ENCODE measurements around the gene EXOSC7.
"Not testable (repeated sequence)": the region's sequence is repeated elsewhere in the genome, so short reads cannot be mapped to it uniquely, and the experiment has no call there.

The EXOSC7 gene

DNA sequence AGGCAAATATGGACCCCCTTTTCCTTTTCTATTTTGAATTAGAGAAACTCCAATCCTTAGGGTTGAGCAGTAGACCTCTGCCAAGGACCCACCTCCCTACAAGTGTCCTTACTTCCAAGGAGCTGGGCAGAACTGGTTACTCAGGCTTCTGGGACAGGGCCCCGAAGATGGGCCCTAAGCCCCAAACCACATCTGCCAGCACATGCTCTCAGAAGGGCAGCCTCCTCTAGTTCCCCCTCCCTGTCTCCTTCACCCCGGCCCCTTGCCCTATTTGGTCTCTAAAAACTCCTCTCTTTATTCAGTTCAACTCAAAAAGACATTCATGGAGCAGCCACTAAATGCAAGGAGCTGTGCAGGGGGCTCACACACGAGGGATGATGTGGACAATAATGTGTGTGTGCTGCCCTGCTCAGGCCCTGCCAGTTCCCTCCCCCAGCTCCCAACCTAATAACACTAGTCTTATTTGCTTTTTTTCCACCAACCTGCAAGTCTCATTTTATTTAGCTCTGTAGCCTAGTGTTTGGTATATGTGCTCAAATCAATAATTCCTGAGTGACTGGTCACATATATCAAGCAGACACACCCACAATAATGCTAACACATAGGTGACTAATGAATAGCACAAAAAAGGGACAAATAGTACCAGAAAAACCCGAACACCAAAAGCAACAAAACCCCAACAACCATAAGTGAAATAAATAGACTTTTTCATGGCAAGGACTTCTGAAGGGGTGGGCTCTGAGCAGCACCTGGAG lies 12.3 kb upstream of the EXOSC7 start:
- no peak for DNase-seq

DNA sequence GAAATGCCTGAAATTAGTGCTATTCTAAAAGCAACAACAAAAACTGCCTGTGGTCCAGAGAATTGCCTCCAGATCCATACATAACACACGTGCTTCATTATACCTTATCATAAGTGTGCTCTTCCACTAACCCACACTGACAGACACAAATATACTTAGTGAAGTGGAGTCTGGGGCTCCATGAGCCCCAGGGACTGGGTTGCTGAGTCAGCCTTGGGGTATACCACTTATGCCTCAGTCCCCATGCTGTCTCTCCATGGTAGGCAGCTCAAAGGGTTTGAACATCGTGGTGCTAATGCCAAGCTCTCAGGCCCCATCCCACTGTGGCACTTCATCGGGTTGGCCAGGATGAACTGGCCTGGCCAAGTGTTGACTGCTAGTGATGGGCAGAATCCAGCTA lies 10.9 kb upstream of the EXOSC7 start:
- DNase-seq: no peak

- no peak for DNase-seq
These were observed 9.2 kb upstream of the EXOSC7 start for GRCh38 chr3:44966795-44967278.

DNA sequence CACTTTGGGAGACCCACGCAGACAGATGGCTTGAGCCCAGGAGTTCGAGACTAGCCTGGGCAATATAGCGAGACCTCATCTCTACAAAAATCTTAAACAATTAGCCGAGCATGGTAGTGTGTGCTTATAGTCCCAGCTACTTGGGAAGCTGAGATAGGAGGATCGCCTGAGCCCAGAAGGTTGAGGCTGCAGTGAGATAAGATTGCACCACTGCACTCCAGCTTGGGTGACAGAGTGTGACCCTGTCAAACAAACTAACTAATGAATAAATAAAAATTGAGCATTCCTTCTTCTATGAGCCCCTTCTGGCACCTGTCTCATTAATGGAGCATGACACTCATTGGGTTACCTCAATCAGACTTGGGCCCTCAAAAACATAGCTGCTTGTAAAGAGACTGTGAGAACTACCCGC lies 7.6 kb upstream of the EXOSC7 start:
- DNase-seq: no peak

GRCh38 chr3:44969154-44969827 lies 6.8 kb upstream of the EXOSC7 start:
- DNase-seq: no peak

DNA sequence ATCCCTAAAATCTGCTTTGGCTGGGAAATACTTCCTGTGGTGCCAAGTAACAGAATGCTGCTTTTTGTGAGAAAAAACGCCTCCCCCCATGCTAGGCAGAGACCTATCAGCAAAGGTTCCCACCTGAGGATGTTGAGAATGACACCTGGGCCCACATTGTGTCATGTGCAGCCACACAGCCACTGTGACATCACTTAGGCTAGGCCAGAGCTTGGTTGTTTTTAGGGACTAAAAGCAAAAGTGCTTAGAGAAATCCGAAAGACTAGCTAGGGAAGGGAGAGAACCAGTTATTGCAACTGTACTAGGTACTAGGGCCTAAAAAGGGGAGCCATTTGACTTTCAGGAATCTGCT lies 6.2 kb upstream of the EXOSC7 start:
- DNase-seq: no peak

GRCh38 chr3:44970926-44971490 lies 5.0 kb upstream of the EXOSC7 start:
- no peak for DNase-seq

DNA sequence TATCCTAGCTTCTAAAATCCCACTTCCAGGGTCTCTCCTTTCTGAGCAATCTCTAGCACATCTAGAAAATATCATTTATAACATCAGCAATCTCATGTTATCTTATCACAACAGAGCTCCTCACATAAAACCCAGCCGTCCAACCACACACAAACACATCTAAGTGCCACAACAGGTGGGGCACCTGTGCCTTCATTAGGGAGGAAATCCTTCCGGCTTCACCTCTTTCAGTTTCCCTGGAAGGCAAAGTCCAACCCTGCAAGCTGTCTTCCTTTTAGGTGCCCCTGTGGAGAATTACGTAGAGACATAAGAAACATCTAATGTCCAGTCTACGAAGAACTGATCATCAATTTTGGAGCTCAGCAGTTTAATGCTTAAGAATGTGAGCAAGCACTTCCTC lies 1.6 kb upstream of the EXOSC7 start:
- no peak for DNase-seq

DNA sequence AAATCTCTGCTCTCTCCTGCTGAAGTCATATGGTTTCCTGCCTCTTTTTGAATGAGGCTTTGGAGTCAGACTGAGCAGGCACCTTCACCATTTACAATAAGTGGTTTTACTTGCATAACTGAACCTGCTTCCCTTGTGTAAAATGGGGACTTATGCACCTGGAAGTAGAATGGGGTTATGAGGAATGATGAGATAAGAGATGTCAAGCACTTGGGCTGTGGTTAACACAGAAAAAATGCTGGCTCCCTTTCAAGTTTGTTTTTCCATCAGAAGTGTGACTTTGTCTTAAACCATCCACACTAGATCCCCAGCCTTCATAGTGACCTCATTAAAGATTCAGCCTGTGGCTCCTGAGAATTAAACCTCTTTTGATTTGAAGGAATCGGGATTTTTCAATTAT lies 5.2 kb downstream of the EXOSC7 start:
- no peak for DNase-seq

GRCh38 chr3:44981751-44982150 lies 5.7 kb downstream of the EXOSC7 start:
- no peak for DNase-seq

- no peak for DNase-seq
These were observed 6.8 kb downstream of the EXOSC7 start for GRCh38 chr3:44982817-44983216.

DNA sequence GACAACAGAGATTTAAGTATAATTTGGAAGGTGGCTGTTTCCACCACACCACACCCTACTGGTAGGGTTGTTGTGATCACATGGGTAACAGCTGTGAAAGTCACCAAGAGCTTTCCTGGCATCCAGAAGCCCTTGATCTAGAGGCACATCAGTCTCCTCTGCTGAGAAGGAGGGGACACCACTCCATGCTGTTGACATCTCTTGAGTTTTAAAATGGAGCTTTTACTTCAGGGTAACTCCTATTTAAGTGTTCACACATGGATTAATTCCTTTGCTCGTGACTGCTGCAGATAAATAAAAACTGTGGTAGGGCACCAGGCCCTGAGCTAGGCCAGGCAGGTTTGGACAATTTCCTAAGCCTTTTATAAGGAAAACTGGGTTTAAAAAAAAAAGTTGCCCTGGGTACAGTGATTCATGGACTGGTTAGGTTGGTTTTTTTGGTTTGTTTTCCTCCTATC lies 7.5 kb downstream of the EXOSC7 start:
- no peak for DNase-seq

- no peak for DNase-seq
These were observed 8.3 kb downstream of the EXOSC7 start for GRCh38 chr3:44984335-44984734.

GRCh38 chr3:44986330-44986729 lies 10.3 kb downstream of the EXOSC7 start:
- not testable (repeated sequence) for DNase-seq

DNA sequence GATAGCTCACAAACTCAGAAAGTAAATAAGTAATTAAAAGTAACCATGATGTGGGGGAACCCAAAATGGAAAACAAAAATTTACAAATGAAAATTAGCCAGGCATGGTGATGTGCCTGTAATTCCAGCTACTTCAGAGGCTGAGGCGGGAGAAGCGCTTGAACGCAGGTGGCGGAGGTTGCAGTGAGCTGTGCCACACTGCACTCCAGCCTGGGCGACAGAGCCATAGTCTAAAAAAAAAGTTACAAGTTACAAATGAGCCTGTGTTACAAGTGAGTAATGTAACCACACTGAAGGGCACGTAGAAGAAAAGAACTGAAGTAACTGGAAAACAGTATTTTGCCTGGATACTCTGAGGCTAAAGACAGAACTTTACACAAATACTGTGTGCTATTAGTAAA lies 11.3 kb downstream of the EXOSC7 start:
- no peak for DNase-seq

DNA sequence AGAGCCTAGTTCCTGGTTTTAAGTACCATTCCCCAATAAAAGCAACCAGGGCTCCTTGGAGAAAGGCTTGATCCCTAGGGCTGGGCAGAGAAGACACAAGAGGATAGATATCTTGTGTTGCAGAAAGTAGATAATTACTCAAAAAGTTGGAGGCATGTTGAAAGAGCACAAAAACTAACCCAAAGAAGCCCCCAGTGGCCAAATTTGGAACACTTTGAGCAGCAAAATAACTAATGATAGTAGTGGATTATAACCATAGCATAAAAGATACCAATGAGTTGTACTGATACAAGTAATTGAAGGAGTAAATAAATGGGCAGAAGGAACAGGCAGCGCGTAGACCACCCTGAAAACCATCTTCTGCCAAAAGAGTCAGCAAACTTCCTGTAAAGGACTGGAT lies 12.0 kb downstream of the EXOSC7 start:
- DNase-seq: no peak

DNA sequence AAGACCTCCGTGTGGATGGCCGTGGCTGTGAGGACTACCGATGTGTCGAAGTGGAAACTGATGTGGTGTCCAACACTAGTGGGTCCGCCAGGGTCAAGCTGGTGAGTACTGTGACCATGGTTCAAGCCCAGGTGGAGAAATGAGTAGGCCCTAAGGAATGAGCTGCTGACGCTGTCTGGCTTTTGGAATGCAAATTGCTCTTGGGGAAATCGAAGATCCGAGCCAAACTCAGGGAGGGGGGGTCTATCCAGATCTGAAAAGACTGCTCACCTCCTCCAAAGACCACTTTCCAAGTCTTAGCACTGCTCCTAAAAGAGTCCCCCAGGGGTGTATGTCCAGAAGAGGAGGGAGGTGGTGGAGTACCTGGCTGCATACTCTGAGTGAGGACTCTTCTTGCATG lies 13.1 kb downstream of the EXOSC7 start:
- no peak for DNase-seq

- DNase-seq: no peak
These were observed 13.8 kb downstream of the EXOSC7 start for GRCh38 chr3:44989636-44990373.

DNA sequence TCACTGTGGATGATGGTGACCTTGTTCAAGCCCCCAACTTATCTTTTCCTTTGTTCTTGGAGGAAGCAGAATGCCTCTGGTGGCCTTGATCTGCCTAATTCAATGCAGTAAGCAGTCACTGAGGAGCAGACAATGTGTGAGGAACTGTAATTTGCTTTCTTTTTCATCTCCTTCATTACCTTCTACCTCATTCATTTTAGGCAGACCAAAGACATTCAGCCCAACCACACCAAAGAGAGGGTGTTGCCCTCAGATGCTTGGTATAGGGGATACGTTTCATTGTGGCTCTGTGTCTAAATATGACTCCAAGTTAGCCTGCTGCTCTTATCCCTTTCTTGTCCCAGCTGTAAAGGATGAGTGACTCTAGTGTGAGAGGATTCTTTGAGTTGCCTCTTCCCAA lies 15.3 kb downstream of the EXOSC7 start:
- DNase-seq: no peak

DNA sequence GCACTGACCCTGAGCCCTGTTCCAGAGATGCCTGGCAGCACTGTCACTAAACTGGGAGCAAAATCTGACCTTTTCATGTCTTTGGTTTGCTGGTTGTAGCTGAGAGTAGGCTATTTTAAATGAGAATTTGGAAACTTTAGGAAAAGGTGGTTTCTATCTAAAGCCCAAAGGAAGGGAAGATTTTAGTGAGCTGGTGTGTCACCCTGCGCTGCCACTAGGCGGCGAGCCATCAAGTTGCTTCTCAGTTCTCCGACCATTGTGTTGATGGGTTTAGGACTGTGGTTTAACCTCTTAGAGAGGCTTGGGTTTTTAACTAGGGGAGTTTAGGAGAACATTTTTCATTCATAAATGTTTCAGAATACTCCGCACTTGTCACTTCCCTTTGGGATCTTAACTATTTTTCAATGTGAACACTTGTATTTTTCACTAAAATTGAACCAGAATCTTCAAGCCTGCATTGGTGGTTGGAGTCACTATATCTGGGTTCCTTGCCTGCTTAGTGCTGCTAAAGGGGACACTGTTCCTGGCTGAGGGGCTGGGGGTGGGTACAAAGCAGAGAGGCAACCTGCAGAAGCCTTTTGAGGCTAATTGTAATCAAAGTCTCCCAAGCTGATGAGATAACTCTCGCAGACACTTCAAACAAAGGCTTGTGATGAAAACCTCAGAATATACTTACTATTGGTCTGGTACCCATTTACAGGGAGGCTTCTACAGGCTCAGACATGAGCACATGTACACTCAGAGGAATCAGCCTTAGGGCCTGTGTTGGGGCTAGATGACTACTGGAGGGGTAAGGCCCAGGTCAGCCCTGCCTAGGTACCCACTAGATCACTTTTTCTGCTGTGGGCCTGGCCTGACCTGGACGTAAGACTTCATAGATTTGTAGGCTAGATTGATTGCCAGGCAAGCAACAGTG lies 16.8 kb downstream of the EXOSC7 start:
- peak in 1 of 2 donors; percentile 29 for DNase-seq

- DNase-seq: no peak
These were observed 17.6 kb downstream of the EXOSC7 start for GRCh38 chr3:44993471-44994205.
